Measurements from ENCODE around the gene SLC1A3.

Gene SLC1A3

GRCh38 chr5:36605241-36605640 is 1.2 kb upstream of the SLC1A3 start:
- no peak for TF ChIP-seq CTCF (IDR thresholded peaks at IDR 0.05)

- TF ChIP-seq CTCF (IDR thresholded peaks at IDR 0.05): no peak
These were observed 374 bp upstream of the SLC1A3 start for GRCh38 chr5:36606036-36606427.

- TF ChIP-seq CTCF (IDR thresholded peaks at IDR 0.05): no peak
These were observed 737 bp downstream of the SLC1A3 start for GRCh38 chr5:36607114-36607571.

GRCh38 chr5:36607838-36608783 is 1.7 kb downstream of the SLC1A3 start:
- no peak for TF ChIP-seq CTCF (IDR thresholded peaks at IDR 0.05)

GRCh38 chr5:36610621-36611020 is 4.2 kb downstream of the SLC1A3 start:
- no peak for TF ChIP-seq CTCF (IDR thresholded peaks at IDR 0.05)

GRCh38 chr5:36611520-36612274 is 5.3 kb downstream of the SLC1A3 start:
- TF ChIP-seq CTCF (IDR thresholded peaks at IDR 0.05): no peak

GRCh38 chr5:36613241-36613640 is 6.8 kb downstream of the SLC1A3 start:
- TF ChIP-seq CTCF (IDR thresholded peaks at IDR 0.05): no peak

All from LNCAP (cell line).